ENCODE data around the gene KANSL2. TPM values are rescaled to one million over a fixed set of nuclear protein-coding genes. Genes with fewer than 3 reads are reported as not detected.
A peak's percentile ranks its signal among the peaks of the same experiment; 100 is the strongest.
"Not testable (repeated sequence)": the region's sequence is repeated elsewhere in the genome, so short reads cannot be mapped to it uniquely, and the experiment has no call there.

KANSL2 gene, protein sequence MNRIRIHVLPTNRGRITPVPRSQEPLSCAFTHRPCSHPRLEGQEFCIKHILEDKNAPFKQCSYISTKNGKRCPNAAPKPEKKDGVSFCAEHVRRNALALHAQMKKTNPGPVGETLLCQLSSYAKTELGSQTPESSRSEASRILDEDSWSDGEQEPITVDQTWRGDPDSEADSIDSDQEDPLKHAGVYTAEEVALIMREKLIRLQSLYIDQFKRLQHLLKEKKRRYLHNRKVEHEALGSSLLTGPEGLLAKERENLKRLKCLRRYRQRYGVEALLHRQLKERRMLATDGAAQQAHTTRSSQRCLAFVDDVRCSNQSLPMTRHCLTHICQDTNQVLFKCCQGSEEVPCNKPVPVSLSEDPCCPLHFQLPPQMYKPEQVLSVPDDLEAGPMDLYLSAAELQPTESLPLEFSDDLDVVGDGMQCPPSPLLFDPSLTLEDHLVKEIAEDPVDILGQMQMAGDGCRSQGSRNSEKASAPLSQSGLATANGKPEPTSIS
- total RNA-seq (2014; rRNA removed; shearing (Covaris generic)), result 51.3 and 63.3 TPM in 2 replicates

DNA sequence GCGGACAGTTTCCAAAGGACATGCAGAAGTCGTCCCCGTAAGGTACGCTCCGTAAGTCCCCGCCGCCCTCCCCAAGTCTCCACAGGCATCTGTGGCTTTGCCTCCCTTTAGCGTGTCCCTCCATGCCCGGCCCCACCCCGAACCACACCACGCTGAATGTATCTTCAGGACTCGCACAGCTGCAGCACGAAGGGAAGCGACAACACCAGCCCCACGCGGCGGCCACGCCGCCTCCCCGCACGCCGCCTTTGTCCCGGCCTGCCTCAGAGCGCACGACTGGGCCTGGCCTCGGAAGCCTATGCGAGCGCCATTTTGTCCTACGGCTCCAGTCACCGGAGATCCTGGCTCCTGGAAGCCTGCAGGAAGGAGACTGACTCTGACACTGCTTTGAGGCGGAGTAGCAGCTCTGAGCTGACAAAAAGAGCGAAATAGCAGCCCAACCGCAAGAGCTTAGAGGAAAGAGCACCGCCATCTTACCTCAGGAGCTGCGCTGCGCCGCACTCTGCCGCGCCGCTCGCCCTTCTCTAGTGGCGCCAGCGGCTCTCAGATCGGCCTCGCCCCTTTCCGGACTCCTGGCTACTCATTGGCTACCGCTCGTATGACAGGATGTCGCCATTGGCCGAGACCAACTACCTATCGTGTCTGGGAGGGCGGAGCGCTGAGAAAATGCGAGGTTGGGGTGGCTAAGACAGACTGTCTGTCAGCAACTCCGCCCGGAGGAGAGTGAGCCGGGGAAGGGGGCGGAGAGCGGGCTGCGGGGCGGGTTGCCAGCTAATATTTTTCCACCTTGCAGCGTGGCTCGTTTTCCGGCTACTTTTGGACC lies at the start of gene KANSL2:
Gene KANSL2, minus strand, starts transcription at position 529 of the 823 bp plus-strand sequence. CDS start 606 bp downstream, outside the sequence.
- peak; percentile 98 for DNase-seq (ENCODE audit: low read depth)

DNA sequence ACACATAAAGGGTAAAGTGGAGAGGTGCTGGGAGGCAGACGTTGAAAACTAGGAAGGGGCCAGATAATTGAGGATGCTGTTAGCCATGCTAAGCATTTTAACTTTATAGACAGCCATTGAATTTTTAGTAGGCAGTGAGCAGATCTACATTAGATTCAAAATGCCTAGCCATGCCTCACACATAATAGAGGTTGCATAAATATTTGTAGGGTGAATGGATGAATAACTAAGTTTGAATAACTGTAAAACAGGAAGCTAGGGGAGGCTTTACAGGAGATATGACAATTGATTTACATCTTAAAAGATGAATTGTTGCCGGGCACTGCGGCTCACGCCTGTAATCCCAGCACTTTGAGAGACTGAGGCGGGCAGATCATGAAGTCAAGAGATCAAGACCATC lies 46.8 kb upstream of the KANSL2 start:
- no peak for DNase-seq (ENCODE audit: low read depth)

DNA sequence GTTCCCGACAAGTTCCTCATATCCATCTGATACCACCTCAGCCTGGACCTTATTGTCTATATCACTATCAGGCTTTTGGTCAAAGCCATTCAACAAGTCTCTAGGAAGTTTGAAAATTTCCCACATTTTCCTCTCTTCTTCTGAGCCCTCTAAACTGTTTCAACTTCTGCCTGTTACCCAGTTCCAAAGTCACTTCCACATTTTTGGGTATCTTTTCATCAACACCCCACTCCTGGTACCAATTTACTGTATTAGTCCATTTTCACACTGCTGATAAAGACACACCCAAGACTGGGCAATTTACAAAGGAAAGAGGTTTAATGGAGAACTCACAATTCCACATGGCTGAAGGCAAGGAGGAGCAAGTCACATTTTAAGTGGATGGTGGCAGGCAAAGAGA lies 38.7 kb upstream of the KANSL2 start:
- not testable (repeated sequence) for DNase-seq (ENCODE audit: low read depth)

DNA sequence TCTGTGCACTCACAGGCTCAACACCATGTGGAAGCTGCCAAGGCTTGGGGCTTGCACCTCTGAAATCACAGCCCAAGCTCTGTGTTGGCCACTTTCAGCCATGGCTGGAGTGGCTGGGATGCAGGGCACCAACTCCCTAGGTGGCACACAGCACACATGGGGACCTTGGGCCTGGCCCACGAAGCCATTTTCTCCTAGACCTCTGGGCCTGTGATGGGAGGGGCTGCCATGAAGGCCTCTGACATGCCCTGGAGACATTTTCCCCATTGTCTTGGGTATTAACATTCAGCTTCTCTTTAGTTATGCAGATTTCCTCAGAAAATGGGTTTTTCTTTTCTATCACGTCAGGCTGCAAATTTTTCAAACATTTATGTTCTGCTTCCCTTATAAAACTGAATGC lies 38.1 kb upstream of the KANSL2 start:
- not testable (repeated sequence) for DNase-seq (ENCODE audit: low read depth)

DNA sequence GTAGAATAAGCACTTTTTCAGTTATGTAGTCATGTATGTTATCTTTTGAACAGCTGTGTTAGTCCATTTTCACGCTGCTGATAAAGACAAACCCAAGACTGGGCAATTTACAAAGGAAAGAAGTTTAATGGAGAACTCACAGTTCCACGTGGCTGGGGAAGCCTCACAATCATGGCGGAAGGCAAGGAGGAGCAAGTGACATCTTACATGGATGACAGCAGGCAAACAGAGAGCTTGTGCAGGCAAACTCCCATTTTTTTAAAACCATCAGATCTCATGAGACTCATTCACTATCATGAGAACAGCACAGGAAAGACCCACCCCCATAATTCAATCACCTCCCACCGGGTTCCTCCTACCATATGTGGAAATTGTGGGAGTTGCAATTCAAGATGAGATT lies 37.0 kb upstream of the KANSL2 start:
- not testable (repeated sequence) for DNase-seq (ENCODE audit: low read depth)

DNA sequence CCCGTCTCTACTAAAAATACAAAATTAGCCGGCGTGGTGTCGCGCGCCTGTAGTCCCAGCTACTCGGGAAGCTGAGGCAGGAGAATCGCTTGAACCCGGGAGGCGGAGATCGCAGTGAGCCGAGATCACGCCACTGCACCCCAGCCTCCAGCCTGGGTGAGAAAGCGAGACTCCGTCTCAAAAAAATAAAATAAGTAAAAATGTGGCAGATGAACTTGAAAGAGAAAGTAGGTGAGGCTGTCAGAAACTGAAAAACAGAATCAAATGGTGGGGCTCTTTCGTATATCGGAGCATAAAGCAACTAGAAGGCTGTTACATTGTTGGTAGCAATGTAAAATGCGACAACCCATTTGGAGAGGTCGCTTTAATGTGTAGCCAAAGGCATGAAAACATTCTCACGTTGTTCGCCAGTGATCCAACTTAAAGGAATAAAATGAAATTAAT lies 35.2 kb upstream of the KANSL2 start:
- no peak for DNase-seq (ENCODE audit: low read depth)

DNA sequence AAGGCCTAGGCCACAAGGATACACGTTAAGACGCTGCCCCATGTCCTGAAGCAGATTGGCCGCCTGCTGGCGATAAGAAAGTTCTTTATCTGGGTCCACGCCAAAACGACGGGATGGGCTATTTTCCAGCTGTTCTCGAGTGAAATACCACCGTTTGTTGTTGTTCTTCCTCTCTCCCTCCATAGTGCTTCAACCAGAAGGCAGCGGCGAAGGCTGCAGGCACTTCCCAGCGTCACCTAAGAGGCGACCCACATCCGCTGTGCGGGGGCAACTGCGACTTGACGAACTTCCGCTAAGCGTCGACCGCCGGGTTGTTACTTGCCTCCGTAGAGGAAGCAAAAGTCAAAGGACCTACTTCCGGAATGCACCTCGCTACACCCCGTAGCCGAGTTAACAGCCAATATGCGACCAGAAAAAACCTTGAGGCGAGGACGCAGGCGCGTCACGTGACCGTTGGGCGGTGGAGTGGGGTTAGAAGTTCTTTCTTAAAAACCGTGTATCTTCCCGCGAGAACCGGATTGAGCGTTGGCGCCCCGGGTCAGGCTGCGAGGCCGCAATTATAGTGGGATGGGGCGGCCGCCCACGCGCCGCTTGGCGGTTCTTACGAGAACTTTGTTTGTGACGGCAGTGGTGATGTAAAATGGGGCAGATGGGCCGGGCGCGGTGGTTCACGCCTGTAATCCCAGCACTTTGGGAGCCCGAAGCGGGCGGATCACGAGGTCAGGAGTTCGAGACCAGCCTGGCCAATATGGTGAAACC lies 34.6 kb upstream of the KANSL2 start, which contains the start of gene CCNT1:
Gene CCNT1, minus strand, starts transcription at position 215 of the 759 bp plus-strand sequence. Its CDS starts 32 bp downstream, at position 183.
- peak; percentile 99 for DNase-seq (ENCODE audit: low read depth)

DNA sequence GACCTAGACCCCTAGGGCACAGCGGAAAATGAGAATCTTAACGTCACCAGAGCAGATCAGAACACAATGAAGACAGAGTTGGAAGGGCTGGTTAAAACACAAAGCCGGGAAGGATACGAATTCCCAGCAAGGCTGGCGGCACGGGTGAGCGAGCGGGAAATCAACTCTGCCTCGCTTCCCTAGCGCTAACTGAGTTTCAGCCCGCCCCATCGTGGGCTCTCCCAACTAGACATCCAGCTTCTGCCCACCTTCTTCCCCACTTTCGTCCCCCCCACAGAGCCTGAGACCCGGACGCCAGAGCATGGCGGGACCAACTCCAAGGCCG lies 34.1 kb upstream of the KANSL2 start:
- no peak for DNase-seq (ENCODE audit: low read depth)

DNA sequence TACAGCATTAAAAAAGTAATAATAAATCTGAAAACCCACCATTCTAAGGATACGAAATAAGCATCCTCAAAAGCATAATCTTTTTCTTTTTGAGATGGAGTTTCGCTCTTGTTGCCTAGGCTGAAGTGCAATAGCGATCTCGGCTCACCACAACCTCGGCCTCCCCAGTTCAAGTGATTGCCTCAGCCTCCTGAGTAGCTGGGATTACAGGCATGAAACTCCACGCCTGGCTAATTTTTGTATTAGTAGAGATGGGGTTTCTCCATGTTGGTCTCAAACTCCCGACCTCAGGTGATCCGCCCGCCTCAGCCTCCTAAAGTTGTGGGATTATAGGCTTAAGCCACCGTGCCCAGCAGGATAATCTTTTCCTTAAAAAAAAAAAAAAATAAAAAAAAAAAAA lies 30.2 kb upstream of the KANSL2 start:
- DNase-seq (ENCODE audit: low read depth), result no peak

DNA sequence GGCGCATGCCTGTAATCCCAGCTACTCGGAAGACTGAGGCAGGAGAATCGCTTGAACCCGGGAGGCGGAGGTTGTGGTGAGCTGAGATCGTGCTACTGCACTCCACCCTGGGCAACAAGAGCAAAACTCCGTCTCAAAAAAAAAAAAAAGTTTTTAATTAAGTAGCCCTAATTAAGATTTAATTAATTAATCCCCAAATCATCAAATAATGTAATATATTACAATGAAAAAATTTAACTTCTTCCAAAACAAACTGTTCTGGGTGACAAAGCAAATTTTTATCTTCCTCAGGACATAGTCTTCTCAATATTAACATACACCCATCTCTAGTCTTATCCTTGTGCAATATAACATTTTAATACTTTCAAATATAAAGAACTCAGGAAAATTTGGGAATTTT lies 16.8 kb upstream of the KANSL2 start:
- not testable (repeated sequence) for DNase-seq (ENCODE audit: low read depth)

DNA sequence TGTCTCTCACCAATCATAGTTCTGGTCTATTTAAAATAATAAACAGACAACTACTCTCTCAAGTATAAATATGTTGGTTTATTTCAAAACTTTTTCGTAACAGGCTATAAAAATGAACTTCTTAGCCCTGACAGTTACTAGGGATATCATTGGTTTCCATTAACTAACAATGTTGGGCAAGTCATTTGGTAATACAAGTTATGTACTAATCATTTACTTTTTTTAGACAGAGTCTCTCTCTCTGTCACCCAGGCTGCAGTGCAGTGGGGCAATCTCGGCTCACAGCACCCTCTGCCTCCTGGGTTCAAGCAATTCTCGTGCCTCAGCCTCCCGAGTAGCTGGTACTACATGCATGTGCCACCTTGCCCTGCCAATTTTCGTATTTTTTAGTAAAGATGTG lies 14.6 kb upstream of the KANSL2 start:
- no peak for DNase-seq (ENCODE audit: low read depth)

DNA sequence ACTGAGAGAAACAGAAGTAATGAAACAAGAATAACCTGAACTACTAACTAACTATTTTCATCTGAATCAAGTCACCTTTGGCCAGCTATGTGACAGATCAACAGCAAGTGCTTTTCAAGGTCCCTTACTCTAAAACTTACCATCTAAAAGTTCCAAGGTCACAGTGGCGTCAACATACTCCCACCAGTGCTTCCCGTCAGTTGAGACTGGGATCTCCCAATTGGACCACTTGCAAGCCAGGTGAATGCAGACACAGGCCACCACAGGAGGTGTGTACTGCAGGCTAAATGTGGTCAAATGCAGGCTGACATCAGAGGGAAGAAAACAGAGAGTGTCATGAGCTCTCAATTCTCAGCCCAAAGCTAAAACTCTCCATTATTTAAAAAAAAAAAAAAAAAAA lies 13.8 kb upstream of the KANSL2 start:
- no peak for DNase-seq (ENCODE audit: low read depth)

DNA sequence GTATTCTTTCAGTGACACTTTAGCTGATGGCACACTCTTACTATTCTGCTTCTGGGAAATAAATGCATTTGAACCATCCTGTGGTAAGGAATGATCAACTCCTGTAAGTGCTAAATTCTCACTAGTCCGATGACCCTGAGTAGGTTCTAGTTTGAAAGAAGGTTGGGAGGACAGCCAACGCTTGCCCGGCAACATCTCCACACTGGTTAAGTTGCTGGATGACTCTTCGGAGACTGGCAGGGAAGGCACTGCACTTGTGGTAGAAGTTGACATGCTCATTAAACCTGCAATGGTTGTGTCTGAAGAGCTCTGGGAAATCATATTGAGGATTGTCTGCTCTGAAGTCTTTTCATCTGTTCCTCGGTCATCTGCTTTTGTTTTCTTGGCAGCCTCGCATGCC lies 12.0 kb upstream of the KANSL2 start:
- no peak for DNase-seq (ENCODE audit: low read depth)

DNA sequence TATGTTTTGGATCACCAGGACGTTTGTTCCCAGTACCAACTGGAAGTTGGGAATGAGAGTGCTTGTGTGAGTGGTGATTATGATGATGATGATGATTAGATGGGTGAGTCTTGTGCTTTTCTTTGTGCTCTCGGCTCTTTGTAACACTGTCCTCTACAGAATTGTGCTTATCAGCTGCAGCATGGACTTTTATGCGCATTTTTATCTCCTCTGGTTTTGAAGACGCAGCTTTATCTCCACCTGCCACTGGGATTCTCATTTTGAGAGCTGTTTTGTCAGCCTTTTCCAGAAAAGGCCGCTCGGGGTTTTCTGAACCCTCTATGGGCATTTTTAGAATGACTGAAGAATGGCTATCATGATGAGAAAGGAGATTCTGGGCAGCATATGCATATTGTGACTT lies 11.5 kb upstream of the KANSL2 start:
- no peak for DNase-seq (ENCODE audit: low read depth)

DNA sequence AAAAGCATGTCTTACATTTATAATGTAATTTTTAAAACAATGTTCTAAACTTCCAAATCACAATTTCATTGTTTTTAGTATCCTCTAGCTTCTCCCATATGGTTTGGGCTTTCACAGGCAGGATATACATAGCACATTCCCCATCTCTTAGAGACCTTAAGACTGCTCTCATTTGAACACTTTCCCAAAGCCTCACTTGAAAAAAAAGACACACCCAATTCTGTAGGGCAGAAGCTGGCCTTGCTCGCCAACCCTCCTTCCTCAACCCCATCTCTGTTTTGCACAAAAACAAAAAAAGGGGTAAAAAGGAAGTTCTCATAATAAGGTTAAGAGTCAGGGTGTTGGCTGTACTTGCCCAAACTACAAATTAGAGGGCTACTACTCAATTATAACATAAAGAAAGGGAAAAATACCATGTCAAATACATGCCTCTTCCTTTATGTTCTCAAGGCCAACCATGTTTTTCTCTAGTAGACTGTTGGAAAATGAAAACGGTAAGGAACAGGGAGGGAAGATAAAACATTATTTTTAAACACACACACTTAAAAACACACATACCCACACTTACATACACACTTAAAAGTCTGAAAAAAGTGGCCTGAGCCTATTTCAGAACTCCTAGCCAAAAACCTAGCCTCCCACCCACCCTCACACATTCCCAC lies 9.9 kb upstream of the KANSL2 start:
- no peak for DNase-seq (ENCODE audit: low read depth)

DNA sequence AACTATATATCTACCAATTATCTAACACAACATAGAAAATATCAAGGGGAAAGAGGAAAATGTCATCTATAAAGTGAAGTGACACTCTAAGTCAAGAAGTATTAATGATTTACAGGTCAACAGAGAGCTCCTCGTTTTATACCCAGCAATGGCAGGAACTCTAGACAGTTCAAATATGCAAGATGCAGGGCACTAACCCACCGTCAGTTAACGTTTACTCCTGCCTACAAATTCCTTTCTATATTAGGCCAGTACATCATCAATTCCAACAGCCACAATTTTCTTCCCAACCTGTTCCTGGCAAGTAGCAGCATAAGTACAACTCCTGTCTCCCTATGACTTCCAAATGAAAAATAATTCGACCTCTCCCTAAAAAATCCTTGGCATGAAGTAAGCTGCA lies 9.0 kb upstream of the KANSL2 start:
- no peak for DNase-seq (ENCODE audit: low read depth)

DNA sequence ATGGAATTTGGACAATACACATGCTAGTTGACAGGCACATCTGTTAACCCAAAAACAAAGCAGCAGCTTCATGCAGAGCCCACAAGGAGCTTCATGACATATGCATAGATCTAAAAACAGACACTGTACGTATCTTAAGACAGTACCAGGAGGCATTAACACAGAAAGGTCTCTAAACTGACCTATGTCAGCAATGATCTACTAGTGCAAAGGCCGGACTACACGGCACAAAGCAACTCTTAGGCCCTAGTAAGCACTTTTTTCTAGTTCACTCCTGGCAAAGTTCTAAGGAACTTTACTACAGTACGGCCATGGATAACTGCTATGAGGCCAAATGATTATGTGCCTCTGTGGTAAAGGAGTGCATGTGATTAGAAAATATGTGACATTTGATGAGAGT lies 8.4 kb upstream of the KANSL2 start:
- DNase-seq (ENCODE audit: low read depth), result no peak

DNA sequence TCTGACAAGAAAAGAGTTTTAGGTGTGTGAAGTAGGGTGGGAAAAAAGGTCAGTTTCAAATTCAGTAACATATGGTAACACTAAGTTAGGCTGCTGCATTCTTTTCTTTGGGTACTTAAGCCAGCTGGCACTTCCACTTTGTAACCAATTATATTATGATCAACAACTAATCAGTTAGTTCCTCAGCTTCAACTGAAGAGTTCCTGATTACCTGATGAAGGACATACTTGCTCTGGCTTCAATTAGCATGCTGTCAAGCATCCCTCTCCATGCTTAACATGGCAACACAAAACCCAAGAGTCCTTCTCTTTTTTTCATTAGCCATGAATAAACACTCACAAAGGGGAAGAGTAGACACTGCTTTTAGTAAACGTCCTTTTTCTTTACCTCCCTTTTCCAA lies 6.8 kb upstream of the KANSL2 start:
- DNase-seq (ENCODE audit: low read depth), result no peak

DNA sequence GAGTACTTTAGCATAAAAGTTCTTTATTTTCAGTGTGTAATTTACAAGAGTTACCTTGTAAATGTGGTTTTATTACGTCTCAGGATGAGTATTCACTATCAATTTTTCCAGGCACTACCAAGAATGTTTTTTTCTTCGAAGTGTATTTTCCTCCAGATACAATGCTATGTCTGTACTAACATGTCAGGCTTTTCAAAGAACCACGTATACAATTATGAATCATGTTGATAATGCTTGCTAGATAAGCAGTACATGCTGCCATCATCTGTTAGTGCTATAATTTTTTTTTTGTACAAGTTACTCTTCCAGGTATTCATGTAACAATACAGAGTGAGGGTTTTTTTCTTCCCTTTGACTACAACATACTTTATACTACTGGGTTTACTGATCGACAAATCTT lies 5.6 kb upstream of the KANSL2 start:
- DNase-seq (ENCODE audit: low read depth), result no peak

DNA sequence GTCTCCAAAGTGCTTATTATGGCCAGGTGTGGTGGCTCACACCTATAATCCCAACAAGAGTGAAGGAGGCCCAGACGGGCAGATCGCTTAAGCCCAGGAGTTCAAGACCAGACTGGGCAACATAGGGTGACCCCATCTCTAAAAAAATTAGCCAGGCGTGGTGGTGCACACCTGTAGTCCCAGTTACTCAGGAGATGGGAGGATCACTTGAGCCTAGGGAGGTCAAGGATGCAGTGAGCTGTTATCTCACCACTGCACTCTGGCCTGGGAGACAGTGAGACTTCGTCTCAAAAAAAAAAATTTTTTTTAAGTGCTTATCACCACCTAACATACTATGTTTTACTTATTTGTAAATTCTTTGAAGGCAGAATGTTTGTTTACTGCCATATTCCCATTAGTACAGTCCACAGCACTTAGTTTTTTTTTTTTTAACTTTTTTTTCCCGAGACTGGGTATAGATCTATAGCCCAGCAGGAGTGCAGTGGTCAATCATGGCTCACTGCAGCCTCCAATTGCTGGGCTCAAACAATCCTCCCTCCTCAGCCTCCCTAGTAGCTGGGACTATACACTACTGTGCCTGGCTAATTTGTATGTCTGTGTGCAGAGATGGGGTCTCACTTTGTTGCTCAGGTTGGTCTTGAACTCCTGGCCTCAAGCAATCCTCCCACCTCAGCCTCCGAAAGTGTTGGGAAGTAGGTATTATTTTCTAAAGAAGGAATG lies 4.7 kb upstream of the KANSL2 start:
- no peak for DNase-seq (ENCODE audit: low read depth)

All from RPMI7951 (cell line).